ENCODE measurements around the gene MAMLD1.

- TF ChIP-seq ZNF639 (tag by site-specific recombination; IDR thresholded peaks at IDR 0.05) (no peak), ZNF155 (tag by site-specific recombination; IDR thresholded peaks at IDR 0.05) (no peak), KLF7 (tag by site-specific recombination; IDR thresholded peaks at IDR 0.05; ENCODE audit: borderline replicate concordance) (no peak), ZBTB1 (tag by site-specific recombination; IDR thresholded peaks at IDR 0.05) (no peak), ZNF426 (tag by site-specific recombination; IDR thresholded peaks at IDR 0.05) (no peak), ZNF138 (tag by site-specific recombination; IDR thresholded peaks at IDR 0.05; ENCODE audit: borderline replicate concordance) (no peak), ZNF624 (tag by site-specific recombination; IDR thresholded peaks at IDR 0.05) (no peak), ZNF677 (tag by site-specific recombination; IDR thresholded peaks at IDR 0.05) (no peak), KLF17 (tag by site-specific recombination; IDR thresholded peaks at IDR 0.05) (no peak), ZNF211 (tag by site-specific recombination; IDR thresholded peaks at IDR 0.05; ENCODE audit: low read depth) (no peak)
- TF ChIP-seq, protein P1, sequence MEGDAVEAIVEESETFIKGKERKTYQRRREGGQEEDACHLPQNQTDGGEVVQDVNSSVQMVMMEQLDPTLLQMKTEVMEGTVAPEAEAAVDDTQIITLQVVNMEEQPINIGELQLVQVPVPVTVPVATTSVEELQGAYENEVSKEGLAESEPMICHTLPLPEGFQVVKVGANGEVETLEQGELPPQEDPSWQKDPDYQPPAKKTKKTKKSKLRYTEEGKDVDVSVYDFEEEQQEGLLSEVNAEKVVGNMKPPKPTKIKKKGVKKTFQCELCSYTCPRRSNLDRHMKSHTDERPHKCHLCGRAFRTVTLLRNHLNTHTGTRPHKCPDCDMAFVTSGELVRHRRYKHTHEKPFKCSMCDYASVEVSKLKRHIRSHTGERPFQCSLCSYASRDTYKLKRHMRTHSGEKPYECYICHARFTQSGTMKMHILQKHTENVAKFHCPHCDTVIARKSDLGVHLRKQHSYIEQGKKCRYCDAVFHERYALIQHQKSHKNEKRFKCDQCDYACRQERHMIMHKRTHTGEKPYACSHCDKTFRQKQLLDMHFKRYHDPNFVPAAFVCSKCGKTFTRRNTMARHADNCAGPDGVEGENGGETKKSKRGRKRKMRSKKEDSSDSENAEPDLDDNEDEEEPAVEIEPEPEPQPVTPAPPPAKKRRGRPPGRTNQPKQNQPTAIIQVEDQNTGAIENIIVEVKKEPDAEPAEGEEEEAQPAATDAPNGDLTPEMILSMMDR (tag by site-specific recombination; IDR thresholded peaks at IDR 0.05), result no peak
- TF ChIP-seq, protein P2, sequence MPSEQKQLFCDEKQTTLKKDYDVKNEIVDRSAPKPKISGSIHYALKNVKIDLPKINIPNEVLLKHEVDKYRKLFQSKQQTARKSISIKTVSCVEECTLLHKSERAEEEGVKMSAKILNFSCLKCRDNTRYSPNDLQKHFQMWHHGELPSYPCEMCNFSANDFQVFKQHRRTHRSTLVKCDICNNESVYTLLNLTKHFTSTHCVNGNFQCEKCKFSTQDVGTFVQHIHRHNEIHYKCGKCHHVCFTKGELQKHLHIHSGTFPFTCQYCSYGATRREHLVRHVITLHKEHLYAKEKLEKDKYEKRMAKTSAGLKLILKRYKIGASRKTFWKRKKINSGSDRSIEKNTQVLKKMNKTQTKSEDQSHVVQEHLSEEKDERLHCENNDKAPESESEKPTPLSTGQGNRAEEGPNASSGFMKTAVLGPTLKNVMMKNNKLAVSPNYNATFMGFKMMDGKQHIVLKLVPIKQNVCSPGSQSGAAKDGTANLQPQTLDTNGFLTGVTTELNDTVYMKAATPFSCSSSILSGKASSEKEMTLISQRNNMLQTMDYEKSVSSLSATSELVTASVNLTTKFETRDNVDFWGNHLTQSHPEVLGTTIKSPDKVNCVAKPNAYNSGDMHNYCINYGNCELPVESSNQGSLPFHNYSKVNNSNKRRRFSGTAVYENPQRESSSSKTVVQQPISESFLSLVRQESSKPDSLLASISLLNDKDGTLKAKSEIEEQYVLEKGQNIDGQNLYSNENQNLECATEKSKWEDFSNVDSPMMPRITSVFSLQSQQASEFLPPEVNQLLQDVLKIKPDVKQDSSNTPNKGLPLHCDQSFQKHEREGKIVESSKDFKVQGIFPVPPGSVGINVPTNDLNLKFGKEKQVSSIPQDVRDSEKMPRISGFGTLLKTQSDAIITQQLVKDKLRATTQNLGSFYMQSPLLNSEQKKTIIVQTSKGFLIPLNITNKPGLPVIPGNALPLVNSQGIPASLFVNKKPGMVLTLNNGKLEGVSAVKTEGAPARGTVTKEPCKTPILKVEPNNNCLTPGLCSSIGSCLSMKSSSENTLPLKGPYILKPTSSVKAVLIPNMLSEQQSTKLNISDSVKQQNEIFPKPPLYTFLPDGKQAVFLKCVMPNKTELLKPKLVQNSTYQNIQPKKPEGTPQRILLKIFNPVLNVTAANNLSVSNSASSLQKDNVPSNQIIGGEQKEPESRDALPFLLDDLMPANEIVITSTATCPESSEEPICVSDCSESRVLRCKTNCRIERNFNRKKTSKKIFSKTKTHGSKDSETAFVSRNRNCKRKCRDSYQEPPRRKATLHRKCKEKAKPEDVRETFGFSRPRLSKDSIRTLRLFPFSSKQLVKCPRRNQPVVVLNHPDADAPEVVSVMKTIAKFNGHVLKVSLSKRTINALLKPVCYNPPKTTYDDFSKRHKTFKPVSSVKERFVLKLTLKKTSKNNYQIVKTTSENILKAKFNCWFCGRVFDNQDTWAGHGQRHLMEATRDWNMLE (tag by site-specific recombination; conservative IDR thresholded peaks at IDR 0.05; ENCODE audit: low read depth), result no peak
- TF ChIP-seq, protein P3, sequence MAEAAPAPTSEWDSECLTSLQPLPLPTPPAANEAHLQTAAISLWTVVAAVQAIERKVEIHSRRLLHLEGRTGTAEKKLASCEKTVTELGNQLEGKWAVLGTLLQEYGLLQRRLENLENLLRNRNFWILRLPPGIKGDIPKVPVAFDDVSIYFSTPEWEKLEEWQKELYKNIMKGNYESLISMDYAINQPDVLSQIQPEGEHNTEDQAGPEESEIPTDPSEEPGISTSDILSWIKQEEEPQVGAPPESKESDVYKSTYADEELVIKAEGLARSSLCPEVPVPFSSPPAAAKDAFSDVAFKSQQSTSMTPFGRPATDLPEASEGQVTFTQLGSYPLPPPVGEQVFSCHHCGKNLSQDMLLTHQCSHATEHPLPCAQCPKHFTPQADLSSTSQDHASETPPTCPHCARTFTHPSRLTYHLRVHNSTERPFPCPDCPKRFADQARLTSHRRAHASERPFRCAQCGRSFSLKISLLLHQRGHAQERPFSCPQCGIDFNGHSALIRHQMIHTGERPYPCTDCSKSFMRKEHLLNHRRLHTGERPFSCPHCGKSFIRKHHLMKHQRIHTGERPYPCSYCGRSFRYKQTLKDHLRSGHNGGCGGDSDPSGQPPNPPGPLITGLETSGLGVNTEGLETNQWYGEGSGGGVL (tag by site-specific recombination; IDR thresholded peaks at IDR 0.05), result no peak
- TF ChIP-seq, protein P4, sequence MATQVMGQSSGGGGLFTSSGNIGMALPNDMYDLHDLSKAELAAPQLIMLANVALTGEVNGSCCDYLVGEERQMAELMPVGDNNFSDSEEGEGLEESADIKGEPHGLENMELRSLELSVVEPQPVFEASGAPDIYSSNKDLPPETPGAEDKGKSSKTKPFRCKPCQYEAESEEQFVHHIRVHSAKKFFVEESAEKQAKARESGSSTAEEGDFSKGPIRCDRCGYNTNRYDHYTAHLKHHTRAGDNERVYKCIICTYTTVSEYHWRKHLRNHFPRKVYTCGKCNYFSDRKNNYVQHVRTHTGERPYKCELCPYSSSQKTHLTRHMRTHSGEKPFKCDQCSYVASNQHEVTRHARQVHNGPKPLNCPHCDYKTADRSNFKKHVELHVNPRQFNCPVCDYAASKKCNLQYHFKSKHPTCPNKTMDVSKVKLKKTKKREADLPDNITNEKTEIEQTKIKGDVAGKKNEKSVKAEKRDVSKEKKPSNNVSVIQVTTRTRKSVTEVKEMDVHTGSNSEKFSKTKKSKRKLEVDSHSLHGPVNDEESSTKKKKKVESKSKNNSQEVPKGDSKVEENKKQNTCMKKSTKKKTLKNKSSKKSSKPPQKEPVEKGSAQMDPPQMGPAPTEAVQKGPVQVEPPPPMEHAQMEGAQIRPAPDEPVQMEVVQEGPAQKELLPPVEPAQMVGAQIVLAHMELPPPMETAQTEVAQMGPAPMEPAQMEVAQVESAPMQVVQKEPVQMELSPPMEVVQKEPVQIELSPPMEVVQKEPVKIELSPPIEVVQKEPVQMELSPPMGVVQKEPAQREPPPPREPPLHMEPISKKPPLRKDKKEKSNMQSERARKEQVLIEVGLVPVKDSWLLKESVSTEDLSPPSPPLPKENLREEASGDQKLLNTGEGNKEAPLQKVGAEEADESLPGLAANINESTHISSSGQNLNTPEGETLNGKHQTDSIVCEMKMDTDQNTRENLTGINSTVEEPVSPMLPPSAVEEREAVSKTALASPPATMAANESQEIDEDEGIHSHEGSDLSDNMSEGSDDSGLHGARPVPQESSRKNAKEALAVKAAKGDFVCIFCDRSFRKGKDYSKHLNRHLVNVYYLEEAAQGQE (tag by site-specific recombination; IDR thresholded peaks at IDR 0.05), result no peak
Measured at GRCh38 chrX:150334981-150335380, 28.1 kb upstream of the MAMLD1 start.

All from HEK293 (cell line).